ENCODE results near the gene CDH1.

DNA sequence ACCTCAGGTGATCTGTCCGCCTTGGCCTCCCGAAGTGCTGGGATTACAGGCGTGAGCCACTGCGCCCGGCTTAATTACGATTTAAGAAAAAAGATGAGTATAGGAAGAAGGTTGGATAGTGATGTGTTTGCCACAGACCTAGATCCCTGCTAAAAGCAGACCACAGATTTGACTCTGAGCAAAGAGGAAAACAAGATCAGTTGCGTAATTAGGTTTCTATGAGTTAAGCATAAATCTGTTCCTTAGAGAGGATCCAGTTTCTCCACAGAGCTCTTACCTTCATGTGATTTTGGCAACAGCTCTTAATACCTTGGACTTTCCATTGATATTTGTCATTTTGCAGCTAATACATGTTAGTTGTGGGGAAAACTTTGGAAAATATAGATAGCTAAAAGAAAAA lies 31.1 kb downstream of the CDH1 start:
- TF ChIP-seq CTCF (IDR thresholded peaks at IDR 0.05) (no peak), POLR2A (IDR thresholded peaks at IDR 0.05) (no peak)
